Left colon (tissue), 2 donors: ENCODE data around the gene KCNAB2. TPM values are rescaled to one million over a fixed set of nuclear protein-coding genes. Genes with fewer than 3 reads are reported as not detected.

Experiments
- ATAC-seq: fragments of 200-7000 bp; cut with Tn5 transposase; one replicate; pipeline ENCODE4 v1.9.1; 2020; ENCODE audit warnings: mild to moderate bottlenecking, moderate library complexity
- DNase-seq, 2 donors: peaks; one replicate each; pipeline ENCODE4 v3.0.0-alpha.2; 2020
- intact Hi-C, 2 donors: fragments of 100-400 bp; cut with DNase I in 1 of 2; cut with micrococcal nuclease in 1 of 2; formaldehyde crosslinking; loops; one replicate each; pipeline versions ENCODE4 v1.11.2 to v1.14.0; 2022; cut with DNase I, micrococcal nuclease
- total RNA-seq, 2 donors: library from RNA; stranded (reverse); fragmentation: NEBNext Ultra II Directional; extraction: Animal tissue kit (Norgen Biotek cat#: 25700); gene quantifications; one replicate each; pipeline ENCODE4 v1.2.1, GENCODE V29; 2021
- donor health status: DM: no; HTN: no; CAD: no.
- donor health status: DM: yes; HTN: yes; CAD: no.

The KCNAB2 gene
- total RNA-seq, 2 donors from 2014 or later, result 4.2 to 7.5 TPM

GRCh38 chr1:6150006-6150938 is 104.6 kb downstream of the KCNAB2 start:
- DNase-seq, result no peak
- no peak for ATAC-seq
- intact Hi-C loops, result no loop called here

Other genes starting within 250 kb of the KCNAB2 start
- 1 to 10 TPM; 7.6 to 8.5 TPM for gene NPHP4, start 53.5 kb upstream of the KCNAB2 start, total RNA-seq
- under 1 TPM; 0.18 to 0.20 TPM for gene CHD5, start 134.4 kb downstream of the KCNAB2 start, total RNA-seq
- gene RPL22, start 153.7 kb downstream of the KCNAB2 start, total RNA-seq, result 100 to 1,000 TPM; 297 to 352 TPM
- gene RNF207, start 160.2 kb downstream of the KCNAB2 start, total RNA-seq, result 10 to 100 TPM; 40.8 to 65.3 TPM
- 10 to 100 TPM; 59.6 to 69.7 TPM for gene ICMT, start 190.1 kb downstream of the KCNAB2 start, total RNA-seq
- gene HES3, start 198.3 kb downstream of the KCNAB2 start, total RNA-seq, result not detected
- 10 to 100 TPM; 27.0 to 60.6 TPM for gene GPR153, start 215.2 kb downstream of the KCNAB2 start, total RNA-seq